Cardiac fibroblast (primary cell): ENCODE results near the gene GGTLC2.

Experiments
- DNase-seq, 2 donors: peaks; one replicate each; pipeline versions ENCODE4 v3.0.0 to v3.0.0-alpha.2; 2010; ENCODE audit warnings: low read depth in 2 of 2
- H3K4me3 ChIP-seq, 2 donors: replicated peaks in 1 of 2; 1 replicate in 1 of 2; 2 replicates in 1 of 2; pipeline ENCODE4 v1.5.1; 2011; ENCODE audit warnings: low read depth in 2 of 2, low read length in 2 of 2, mild to moderate bottlenecking in 2 of 2, moderate library complexity in 1 of 2
- TF ChIP-seq, protein P1 (sequence below): IDR thresholded peaks from one replicate; pipeline ENCODE4 v1.5.1; 2011; ENCODE audit warnings: low read depth, mild to moderate bottlenecking, low read length, inconsistent platforms

The GGTLC2 gene

GRCh38 chr22:22694106-22694505, 49.7 kb downstream of the GGTLC2 start:
- TF ChIP-seq, protein P1, sequence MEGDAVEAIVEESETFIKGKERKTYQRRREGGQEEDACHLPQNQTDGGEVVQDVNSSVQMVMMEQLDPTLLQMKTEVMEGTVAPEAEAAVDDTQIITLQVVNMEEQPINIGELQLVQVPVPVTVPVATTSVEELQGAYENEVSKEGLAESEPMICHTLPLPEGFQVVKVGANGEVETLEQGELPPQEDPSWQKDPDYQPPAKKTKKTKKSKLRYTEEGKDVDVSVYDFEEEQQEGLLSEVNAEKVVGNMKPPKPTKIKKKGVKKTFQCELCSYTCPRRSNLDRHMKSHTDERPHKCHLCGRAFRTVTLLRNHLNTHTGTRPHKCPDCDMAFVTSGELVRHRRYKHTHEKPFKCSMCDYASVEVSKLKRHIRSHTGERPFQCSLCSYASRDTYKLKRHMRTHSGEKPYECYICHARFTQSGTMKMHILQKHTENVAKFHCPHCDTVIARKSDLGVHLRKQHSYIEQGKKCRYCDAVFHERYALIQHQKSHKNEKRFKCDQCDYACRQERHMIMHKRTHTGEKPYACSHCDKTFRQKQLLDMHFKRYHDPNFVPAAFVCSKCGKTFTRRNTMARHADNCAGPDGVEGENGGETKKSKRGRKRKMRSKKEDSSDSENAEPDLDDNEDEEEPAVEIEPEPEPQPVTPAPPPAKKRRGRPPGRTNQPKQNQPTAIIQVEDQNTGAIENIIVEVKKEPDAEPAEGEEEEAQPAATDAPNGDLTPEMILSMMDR, result no peak
- no peak overlapping the region for H3K4me3 ChIP-seq
- no peak for DNase-seq

- DNase-seq, result no peak
- TF ChIP-seq, protein P1, result no peak
- no peak overlapping the region for H3K4me3 ChIP-seq
Observed at GRCh38 chr22:22696104-22696503, 51.7 kb downstream of the GGTLC2 start.
